Ovary (tissue), 9 donors: ENCODE results near the gene NDUFA8. TPM values are rescaled to one million over a fixed set of nuclear protein-coding genes. Genes with fewer than 3 reads are reported as not detected.

ENCODE experiments used
- DNase-seq, 5 donors: peaks; one replicate each; pipeline ENCODE4 v3.0.0-alpha.2; 2019 to 2020
- H3K27ac ChIP-seq, 2 donors: fragments of 200-600 bp; one replicate each; pipeline versions ENCODE4 v1.5.1 to v1.8.0; 2019 to 2022
- H3K27me3 ChIP-seq: fragments of 200-600 bp; one replicate; pipeline ENCODE4 v1.8.0; 2022
- H3K36me3 ChIP-seq: fragments of 200-600 bp; sonication (generic); one replicate; pipeline ENCODE4 v1.5.1; 2019
- H3K4me1 ChIP-seq: one replicate; pipeline ENCODE4 v1.8.1; 2013; ENCODE audit warnings: mild to moderate bottlenecking, moderate library complexity; ENCODE audit not compliant: insufficient read depth
- H3K4me3 ChIP-seq: fragments of 200-600 bp; sonication (generic); one replicate; pipeline ENCODE4 v1.5.1; 2017
- H3K9me3 ChIP-seq, 2 donors: fragments of 200-600 bp in 1 of 2; sonication (generic) in 1 of 2; one replicate each; pipeline versions ENCODE4 v1.5.1 to v1.8.1; 2013 to 2019; ENCODE audit warnings: mild to moderate bottlenecking in 1 of 2, moderate library complexity in 1 of 2
- EP300 ChIP-seq: sonication (generic); formaldehyde crosslinking; IDR thresholded peaks from one replicate; pipeline ENCODE4 v1.6.1; 2017; ENCODE audit warnings: antibody characterized with exemption
- POLR2A ChIP-seq: fragments of 450-650 bp; IDR thresholded peaks from one replicate; pipeline ENCODE4 v1.6.1; 2017; ENCODE audit warnings: antibody characterized with exemption, mild to moderate bottlenecking, moderate library complexity
- WGBS, 3 donors: extraction: QIAGEN DNeasy Blood & Tissue Kit in 1 of 3; methylation state at CpG; one replicate each; pipeline versions ENCODE4 v1.1.5 to v1.1.7; 2013 to 2017; 5-methylcytosine and 5-hydroxymethylcytosine counted together
- intact Hi-C, 4 donors: fragments of 100-400 bp; cut with DNase I; formaldehyde crosslinking; loops; one replicate each; pipeline versions ENCODE4 v1.11.0 to v1.15.1; 2022 to 2023
- polyA plus RNA-seq, 2 donors: library from polyadenylated mRNA; stranded (reverse); fragments of 200-250 nt in 1 of 2; fragments of 350-450 nt in 1 of 2; fragmentation: Illumina TruSeq in 1 of 2; extraction: RNeasy Lipid Tissue Mini Kit (QIAGEN cat#74804) in 1 of 2; gene quantifications; one replicate each; pipeline ENCODE4 v1.2.3, GENCODE V29; 2013 to 2014
- total RNA-seq, 7 donors: library from RNA; depleted of rRNA in 2 of 7; stranded (reverse); fragments of >200 nt in 2 of 7; fragmentation: NEBNext Ultra II Directional in 3 of 7; extraction: Animal tissue kit (Norgen Biotek cat#: 25700) in 3 of 7; gene quantifications; one replicate each; pipeline versions ENCODE4 v1.1.0 to v1.2.4, GENCODE V29; 2016 to 2023
- TF ChIP-seq, protein P1 (sequence below), 3 donors: fragments of 450-650 bp in 2 of 3; fragments of 200-600 bp in 1 of 3; IDR thresholded peaks; one replicate each; pipeline versions ENCODE4 v1.5.1 to v1.8.0; 2016 to 2022; ENCODE audit warnings: antibody characterized with exemption in 3 of 3, mild to moderate bottlenecking in 1 of 3
- donor health status: DM: no; HTN: no; CAD: no; lungs with moderate emphysema.
- donor health status: DM: no; HTN: no; CAD: no.
- donor health status: Bipolar disorder and iron deficiency.
- donor health status: DM: yes; HTN: yes; CAD: no.
- donor health status: DM: no; HTN: no; CAD: no.
- donor health status: DM: yes; HTN: yes; CAD: no.

Gene NDUFA8
- total and polyA plus RNA-seq, 9 donors = 17.2 to 88.0 (median 32.6) TPM

DNA sequence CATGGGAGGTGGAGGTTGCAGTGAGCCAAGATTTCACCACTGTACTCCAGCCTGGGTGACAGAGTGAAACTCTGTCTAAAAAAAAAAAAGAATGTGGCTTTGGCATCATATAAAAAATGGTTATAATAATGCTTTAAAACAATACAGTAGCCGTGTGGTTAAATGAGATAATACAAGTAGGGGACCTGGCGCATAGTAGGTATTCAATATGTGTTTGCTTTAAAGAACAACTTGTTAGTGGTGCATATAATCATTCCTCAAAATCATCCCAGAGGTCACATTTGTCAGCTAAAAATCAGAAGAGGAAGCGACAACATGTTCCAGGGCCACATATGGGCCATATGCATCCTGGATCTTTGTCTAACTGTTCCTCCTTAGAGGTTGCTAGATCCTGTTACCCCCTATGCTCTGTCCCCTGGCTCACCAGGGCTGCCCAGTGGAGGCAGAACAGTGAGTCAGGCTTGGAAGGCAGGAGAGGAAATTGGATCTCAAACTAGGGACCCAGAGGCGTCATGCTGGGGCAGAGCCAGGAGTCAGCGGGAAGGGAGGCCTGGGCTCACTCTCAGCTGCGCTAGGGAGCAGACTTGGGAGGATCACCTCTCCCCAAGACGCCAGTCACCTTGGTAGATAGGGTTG is 41.5 kb upstream of the NDUFA8 start:
- H3K4me1 ChIP-seq = no peaks in the 10 kb centered on the region
- intact Hi-C loops = no loop called here
- H3K4me3 ChIP-seq = no peak overlapping the region
- H3K9me3 ChIP-seq = no peaks in the 10 kb centered on the region
- no peaks in the 10 kb centered on the region for H3K27me3 ChIP-seq
- TF ChIP-seq, protein P1, sequence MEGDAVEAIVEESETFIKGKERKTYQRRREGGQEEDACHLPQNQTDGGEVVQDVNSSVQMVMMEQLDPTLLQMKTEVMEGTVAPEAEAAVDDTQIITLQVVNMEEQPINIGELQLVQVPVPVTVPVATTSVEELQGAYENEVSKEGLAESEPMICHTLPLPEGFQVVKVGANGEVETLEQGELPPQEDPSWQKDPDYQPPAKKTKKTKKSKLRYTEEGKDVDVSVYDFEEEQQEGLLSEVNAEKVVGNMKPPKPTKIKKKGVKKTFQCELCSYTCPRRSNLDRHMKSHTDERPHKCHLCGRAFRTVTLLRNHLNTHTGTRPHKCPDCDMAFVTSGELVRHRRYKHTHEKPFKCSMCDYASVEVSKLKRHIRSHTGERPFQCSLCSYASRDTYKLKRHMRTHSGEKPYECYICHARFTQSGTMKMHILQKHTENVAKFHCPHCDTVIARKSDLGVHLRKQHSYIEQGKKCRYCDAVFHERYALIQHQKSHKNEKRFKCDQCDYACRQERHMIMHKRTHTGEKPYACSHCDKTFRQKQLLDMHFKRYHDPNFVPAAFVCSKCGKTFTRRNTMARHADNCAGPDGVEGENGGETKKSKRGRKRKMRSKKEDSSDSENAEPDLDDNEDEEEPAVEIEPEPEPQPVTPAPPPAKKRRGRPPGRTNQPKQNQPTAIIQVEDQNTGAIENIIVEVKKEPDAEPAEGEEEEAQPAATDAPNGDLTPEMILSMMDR (IDR thresholded peaks at IDR 0.05) = no peak
- TF ChIP-seq POLR2A = no peak
- TF ChIP-seq EP300 = no peak
- WGBS, 3 donors = 82 to 84% (median 83%) methylated on average over 7 of the region's 7 CpGs
- H3K27ac ChIP-seq = no peak overlapping the region
- DNase-seq = no peak
- H3K36me3 ChIP-seq = no peaks in the 10 kb centered on the region

DNA sequence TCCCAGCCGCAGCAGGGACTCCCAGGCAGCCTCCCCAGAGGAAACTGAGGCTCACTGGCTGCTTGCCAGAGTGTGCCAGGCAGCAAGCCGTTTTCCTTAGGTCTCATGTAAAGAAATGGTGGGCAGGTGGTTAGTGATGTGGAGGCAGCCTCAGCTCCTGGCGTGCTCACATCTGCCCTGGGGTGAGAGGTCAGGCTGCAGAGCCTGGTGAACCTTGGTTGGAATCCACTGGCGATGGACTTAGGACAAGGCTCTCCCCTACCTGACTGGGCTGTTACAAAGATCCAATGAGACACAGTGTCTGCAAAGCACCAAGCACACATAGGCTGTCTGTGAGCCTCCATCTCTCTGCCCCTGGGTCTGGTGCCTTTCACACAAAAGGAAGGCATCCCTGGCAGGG is 38.3 kb upstream of the NDUFA8 start:
- H3K27ac ChIP-seq = no peak overlapping the region
- TF ChIP-seq EP300 = no peak
- TF ChIP-seq, protein P1 (IDR thresholded peaks at IDR 0.05) = no peak
- no peak for TF ChIP-seq POLR2A
- intact Hi-C loops = no loop called here
- no peaks in the 10 kb centered on the region for H3K9me3 ChIP-seq
- H3K4me1 ChIP-seq = no peaks in the 10 kb centered on the region
- no peak for DNase-seq
- no peak overlapping the region for H3K4me3 ChIP-seq
- no peaks in the 10 kb centered on the region for H3K27me3 ChIP-seq
- no peaks in the 10 kb centered on the region for H3K36me3 ChIP-seq
- WGBS, 3 donors = 59 to 76% (median 60%) methylated on average over 4 of the region's 4 CpGs

DNA sequence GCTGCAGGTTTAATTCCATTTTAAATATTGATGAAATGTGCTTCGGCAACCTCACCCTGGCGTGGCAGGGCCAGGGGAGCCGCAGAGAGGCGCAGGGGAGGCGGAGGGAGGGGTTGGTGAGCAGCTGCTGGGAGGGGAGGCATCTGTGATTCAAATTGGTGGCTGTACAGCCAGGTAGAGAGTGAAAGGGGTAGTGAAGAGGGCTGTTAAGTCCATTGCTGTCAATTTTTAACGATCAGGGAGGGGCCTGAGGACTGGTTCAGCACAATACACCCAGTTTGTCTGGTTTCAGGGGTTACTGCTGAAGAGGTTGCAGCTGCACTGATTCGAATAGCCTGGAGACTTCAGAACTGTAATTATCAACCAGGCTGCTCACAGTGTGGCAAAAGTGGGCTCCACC is 37.8 kb upstream of the NDUFA8 start:
- Histone ChIP-seq H3K4me1 (no peaks in the 10 kb centered on the region), H3K27me3 (no peaks in the 10 kb centered on the region), H3K9me3 (no peaks in the 10 kb centered on the region), H3K36me3 (no peaks in the 10 kb centered on the region), H3K27ac (no peak overlapping the region), H3K4me3 (no peak overlapping the region)
- TF ChIP-seq, protein P1 (IDR thresholded peaks at IDR 0.05) = no peak
- TF ChIP-seq EP300 = no peak
- no peak for TF ChIP-seq POLR2A
- WGBS, 3 donors = 36 to 43% (median 37%) methylated on average over 7 of the region's 7 CpGs
- no peak for DNase-seq
- intact Hi-C loops = no loop called here

DNA sequence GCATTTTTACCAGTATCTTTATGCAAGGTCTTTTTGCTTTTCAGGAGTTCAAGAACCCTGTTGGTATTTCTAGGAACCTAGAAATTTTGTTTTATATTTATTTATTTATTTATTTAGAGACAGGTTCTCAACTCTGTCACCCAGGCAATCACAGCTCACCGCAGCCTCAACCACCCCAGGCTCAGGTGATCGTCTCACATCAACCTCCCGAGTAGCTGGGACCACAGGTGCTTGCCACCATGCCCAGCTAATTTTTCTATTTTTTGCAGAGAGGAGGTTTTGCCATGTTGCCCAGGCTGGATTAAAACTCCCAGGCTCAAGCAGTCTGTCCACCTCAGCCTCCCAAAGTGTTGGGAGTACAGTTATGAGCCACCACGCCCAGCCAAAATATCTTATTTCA is 36.3 kb upstream of the NDUFA8 start:
- 90 to 94% (median 92%) methylated on average over 4 of the region's 4 CpGs for WGBS, 3 donors
- no peaks in the 10 kb centered on the region for H3K36me3 ChIP-seq
- TF ChIP-seq, protein P1 (IDR thresholded peaks at IDR 0.05) = no peak
- TF ChIP-seq POLR2A = no peak
- no peak for TF ChIP-seq EP300
- H3K9me3 ChIP-seq = no peaks in the 10 kb centered on the region
- no peaks in the 10 kb centered on the region for H3K4me1 ChIP-seq
- no peak overlapping the region for H3K4me3 ChIP-seq
- no peak for DNase-seq
- H3K27me3 ChIP-seq = no peaks in the 10 kb centered on the region
- no peak overlapping the region for H3K27ac ChIP-seq
- intact Hi-C loops = no loop called here
